GM12878 (cell line): ENCODE data around the gene NGFR. TPM values are rescaled to one million over a fixed set of nuclear protein-coding genes. Genes with fewer than 3 reads are reported as not detected.

ENCODE experiments used
- microRNA-seq: library from miRNA; unstranded; fragments of <30 nt; microRNA quantifications from one replicate; pipeline ENCODE4, GENCODE V29; 2018
- polyA plus RNA-seq, 11 experiments: library from polyadenylated mRNA; depleted of rRNA in 4 of 11; unstranded in 6 of 11; stranded (reverse) in 5 of 11; fragments of >200 nt; fragmentation: Nextera tagmentation in 4 of 11; fragmentation: Illumina TruSeq in 1 of 11; extraction: Ambion mirVana in 4 of 11; extraction: Trizol in 1 of 11; gene quantifications; 1 replicate in 1 of 11; 2 replicates in 10 of 11; pipeline versions ENCODE4 v1.2.1 to v1.2.3, GENCODE V29; 2011 to 2016; ENCODE audit warnings: inconsistent platforms in 2 of 11, missing spikeins in 2 of 11, low read depth in 1 of 11
- small RNA-seq: library from RNA; depleted of rRNA; stranded (forward); fragments of <200 nt; gene quantifications from one replicate; pipeline ENCODE3, GENCODE V24; 2014
- total RNA-seq, 4 experiments: library from RNA; depleted of rRNA in 3 of 4; stranded (reverse); fragments of >200 nt in 3 of 4; fragmentation: Illumina TruSeq in 1 of 4; extraction: Trizol in 1 of 4; gene quantifications; 2 replicates each; pipeline versions ENCODE4 v1.2.1 to v1.2.3, GENCODE V29; 2013 to 2021

Gene NGFR
- total and polyA plus RNA-seq, 10 of the 15 experiments (the other 5 are each of a cell fraction or from before 2014, with no cell fraction given) = 0.05 to 0.28 (median 0.08) TPM; not detected in 1

Small RNA genes lying within 50 kb of the gene (microRNA-seq; reads per million reads assigned to microRNA genes)
- not detected for gene MIR6165

Small RNA genes lying within 50 kb of the gene (small RNA-seq; reads per million reads assigned to genes)
- not detected for gene MIR6165

Other genes starting within 250 kb of the NGFR start
- 7.7 and 9.0 TPM in 2 replicates for gene ZNF652, start 133.0 kb upstream of the NGFR start, total RNA-seq (2014; rRNA removed)
- gene ZNF652, start 133.0 kb upstream of the NGFR start, total RNA-seq (2014; rRNA removed; fragmentation: Illumina TruSeq; extraction: Trizol) = 11.4 TPM in 2 replicates
- 10.1 and 10.9 TPM in 2 replicates for gene ZNF652, start 133.0 kb upstream of the NGFR start, total RNA-seq (2021)
- gene ZNF652, start 133.0 kb upstream of the NGFR start, polyA plus RNA-seq (2011; rRNA removed) = 13.1 and 15.3 TPM in 2 replicates
- 4.3 and 5.5 TPM in 2 replicates for gene ZNF652, start 133.0 kb upstream of the NGFR start, polyA plus RNA-seq (2014; fragmentation: Illumina TruSeq; extraction: Trizol)
- 1 to 10 TPM; 3.5 to 5.4 TPM for gene ZNF652, start 133.0 kb upstream of the NGFR start, polyA plus RNA-seq (2014; fragmentation: Nextera tagmentation; extraction: Ambion mirVana)
- 3.4 and 4.5 TPM in 2 replicates for gene ZNF652, start 133.0 kb upstream of the NGFR start, polyA plus RNA-seq (2014; rRNA removed)
- 10 to 100 TPM in 1 of 2 experiments, 1 to 10 TPM in 1; 9.6 to 10.2 TPM for gene ZNF652, start 133.0 kb upstream of the NGFR start, polyA plus RNA-seq (2016; fragmentation: Nextera tagmentation; extraction: Ambion mirVana)
- 185 and 191 TPM in 2 replicates for gene PHB1, start 80.4 kb upstream of the NGFR start, total RNA-seq (2014; rRNA removed)
- gene PHB1, start 80.4 kb upstream of the NGFR start, total RNA-seq (2014; rRNA removed; fragmentation: Illumina TruSeq; extraction: Trizol) = 156 and 172 TPM in 2 replicates
- gene PHB1, start 80.4 kb upstream of the NGFR start, total RNA-seq (2021) = 281 and 286 TPM in 2 replicates
- 326 and 466 TPM in 2 replicates for gene PHB1, start 80.4 kb upstream of the NGFR start, polyA plus RNA-seq (2011; rRNA removed)
- gene PHB1, start 80.4 kb upstream of the NGFR start, polyA plus RNA-seq (2014; fragmentation: Illumina TruSeq; extraction: Trizol) = 259 and 350 TPM in 2 replicates
- 100 to 1,000 TPM; 117 to 154 TPM for gene PHB1, start 80.4 kb upstream of the NGFR start, polyA plus RNA-seq (2014; fragmentation: Nextera tagmentation; extraction: Ambion mirVana)
- gene PHB1, start 80.4 kb upstream of the NGFR start, polyA plus RNA-seq (2014; rRNA removed) = 209 and 221 TPM in 2 replicates
- gene PHB1, start 80.4 kb upstream of the NGFR start, polyA plus RNA-seq (2016; fragmentation: Nextera tagmentation; extraction: Ambion mirVana) = 100 to 1,000 TPM; 397 to 430 TPM
- gene NXPH3, start 80.6 kb downstream of the NGFR start, total RNA-seq (2014; rRNA removed) = under 0.01 and 0.34 TPM in 2 replicates
- gene NXPH3, start 80.6 kb downstream of the NGFR start, total RNA-seq (2014; rRNA removed; fragmentation: Illumina TruSeq; extraction: Trizol) = 0.05 and 0.13 TPM in 2 replicates
- gene NXPH3, start 80.6 kb downstream of the NGFR start, total RNA-seq (2021) = 0.11 and 0.13 TPM in 2 replicates
- 0.17 and 0.35 TPM in 2 replicates for gene NXPH3, start 80.6 kb downstream of the NGFR start, polyA plus RNA-seq (2011; rRNA removed)
- 0.10 and 0.12 TPM in 2 replicates for gene NXPH3, start 80.6 kb downstream of the NGFR start, polyA plus RNA-seq (2014; fragmentation: Illumina TruSeq; extraction: Trizol)
- not detected for gene NXPH3, start 80.6 kb downstream of the NGFR start, polyA plus RNA-seq (2014; fragmentation: Nextera tagmentation; extraction: Ambion mirVana)
- gene NXPH3, start 80.6 kb downstream of the NGFR start, polyA plus RNA-seq (2014; rRNA removed) = 0.09 and 0.19 TPM in 2 replicates
- under 1 TPM; 0.08 to 0.12 TPM for gene NXPH3, start 80.6 kb downstream of the NGFR start, polyA plus RNA-seq (2016; fragmentation: Nextera tagmentation; extraction: Ambion mirVana)
- gene SPOP, start 182.8 kb downstream of the NGFR start, total RNA-seq (2014; rRNA removed) = 56.7 and 64.0 TPM in 2 replicates
- gene SPOP, start 182.8 kb downstream of the NGFR start, total RNA-seq (2014; rRNA removed; fragmentation: Illumina TruSeq; extraction: Trizol) = 39.5 and 39.9 TPM in 2 replicates
- 45.8 and 50.1 TPM in 2 replicates for gene SPOP, start 182.8 kb downstream of the NGFR start, total RNA-seq (2021)
- gene SPOP, start 182.8 kb downstream of the NGFR start, polyA plus RNA-seq (2011; rRNA removed) = 55.8 and 80.4 TPM in 2 replicates
- gene SPOP, start 182.8 kb downstream of the NGFR start, polyA plus RNA-seq (2014; fragmentation: Illumina TruSeq; extraction: Trizol) = 41.6 and 45.4 TPM in 2 replicates
- 10 to 100 TPM; 35.1 to 39.0 TPM for gene SPOP, start 182.8 kb downstream of the NGFR start, polyA plus RNA-seq (2014; fragmentation: Nextera tagmentation; extraction: Ambion mirVana)
- gene SPOP, start 182.8 kb downstream of the NGFR start, polyA plus RNA-seq (2014; rRNA removed) = 34.5 and 43.7 TPM in 2 replicates
- gene SPOP, start 182.8 kb downstream of the NGFR start, polyA plus RNA-seq (2016; fragmentation: Nextera tagmentation; extraction: Ambion mirVana) = 10 to 100 TPM; 65.9 to 76.3 TPM
- 54.8 and 61.1 TPM in 2 replicates for gene SLC35B1, start 212.7 kb downstream of the NGFR start, total RNA-seq (2014; rRNA removed)
- gene SLC35B1, start 212.7 kb downstream of the NGFR start, total RNA-seq (2014; rRNA removed; fragmentation: Illumina TruSeq; extraction: Trizol) = 42.4 and 43.3 TPM in 2 replicates
- gene SLC35B1, start 212.7 kb downstream of the NGFR start, total RNA-seq (2021) = 39.5 and 46.2 TPM in 2 replicates
- 34.4 and 55.3 TPM in 2 replicates for gene SLC35B1, start 212.7 kb downstream of the NGFR start, polyA plus RNA-seq (2011; rRNA removed)
- 51.9 and 58.0 TPM in 2 replicates for gene SLC35B1, start 212.7 kb downstream of the NGFR start, polyA plus RNA-seq (2014; fragmentation: Illumina TruSeq; extraction: Trizol)
- gene SLC35B1, start 212.7 kb downstream of the NGFR start, polyA plus RNA-seq (2014; fragmentation: Nextera tagmentation; extraction: Ambion mirVana) = 10 to 100 TPM; 40.0 to 44.4 TPM
- gene SLC35B1, start 212.7 kb downstream of the NGFR start, polyA plus RNA-seq (2014; rRNA removed) = 48.1 and 51.3 TPM in 2 replicates
- 100 to 1,000 TPM; 106 to 113 TPM for gene SLC35B1, start 212.7 kb downstream of the NGFR start, polyA plus RNA-seq (2016; fragmentation: Nextera tagmentation; extraction: Ambion mirVana)